Cardiac muscle cell (in vitro differentiated cells and primary cell): Measurements from ENCODE around the gene DPY19L2. TPM values are rescaled to one million over a fixed set of nuclear protein-coding genes. Genes with fewer than 3 reads are reported as not detected.
"Not testable (repeated sequence)": the region's sequence is repeated elsewhere in the genome, so short reads cannot be mapped to it uniquely, and the experiment has no call there.

Experiments used
- DNase-seq, 2 donors: peaks; one replicate each; pipeline versions ENCODE4 v3.0.0 to v3.0.0-alpha.2; 2010 to 2017; ENCODE audit warnings: low read depth in 1 of 2, low spot score in 1 of 2
- H3K27ac ChIP-seq: fragments of 200-600 bp; sonication (generic); 2 replicates; pipeline ENCODE4 v1.5.1; 2016
- H3K27me3 ChIP-seq: fragments of 200-600 bp; sonication (generic); 2 replicates; pipeline ENCODE4 v1.6.0; 2016; ENCODE audit warnings: control low read depth
- H3K36me3 ChIP-seq: fragments of 200-600 bp; sonication (generic); 2 replicates; pipeline ENCODE4 v1.5.1; 2016; ENCODE audit warnings: control low read depth
- H3K4me1 ChIP-seq: fragments of 200-600 bp; sonication (generic); 2 replicates; pipeline ENCODE4 v1.8.1; 2017; ENCODE audit warnings: low read depth, mild to moderate bottlenecking, mixed run types
- H3K4me3 ChIP-seq: fragments of 200-600 bp; sonication (generic); 2 replicates; pipeline ENCODE4 v1.5.1; 2016; ENCODE audit warnings: mild to moderate bottlenecking
- H3K9me3 ChIP-seq: fragments of 200-600 bp; sonication (generic); 2 replicates; pipeline ENCODE4 v1.5.1; 2017; ENCODE audit warnings: low read depth, mild to moderate bottlenecking, control low read depth
- polyA plus RNA-seq: library from polyadenylated mRNA; unstranded; fragments of >200 nt; fragmentation: Nextera tagmentation; extraction: Ambion mirVana; gene quantifications from 2 replicates; pipeline ENCODE4 v1.2.1, GENCODE V29; 2016
- total RNA-seq: library from RNA; depleted of rRNA; stranded (reverse); fragments of >200 nt; gene quantifications from 2 replicates; pipeline ENCODE4 v1.2.3, GENCODE V29; 2016
- TF ChIP-seq, protein P1 (sequence below): IDR thresholded peaks from 2 replicates; pipeline ENCODE4 v1.5.1; 2012; ENCODE audit warnings: low read depth, mild to moderate bottlenecking, low read length

DPY19L2 gene
- total and polyA plus RNA-seq, 2 experiments from 2014 or later = 18.2 to 25.9 TPM

DNA sequence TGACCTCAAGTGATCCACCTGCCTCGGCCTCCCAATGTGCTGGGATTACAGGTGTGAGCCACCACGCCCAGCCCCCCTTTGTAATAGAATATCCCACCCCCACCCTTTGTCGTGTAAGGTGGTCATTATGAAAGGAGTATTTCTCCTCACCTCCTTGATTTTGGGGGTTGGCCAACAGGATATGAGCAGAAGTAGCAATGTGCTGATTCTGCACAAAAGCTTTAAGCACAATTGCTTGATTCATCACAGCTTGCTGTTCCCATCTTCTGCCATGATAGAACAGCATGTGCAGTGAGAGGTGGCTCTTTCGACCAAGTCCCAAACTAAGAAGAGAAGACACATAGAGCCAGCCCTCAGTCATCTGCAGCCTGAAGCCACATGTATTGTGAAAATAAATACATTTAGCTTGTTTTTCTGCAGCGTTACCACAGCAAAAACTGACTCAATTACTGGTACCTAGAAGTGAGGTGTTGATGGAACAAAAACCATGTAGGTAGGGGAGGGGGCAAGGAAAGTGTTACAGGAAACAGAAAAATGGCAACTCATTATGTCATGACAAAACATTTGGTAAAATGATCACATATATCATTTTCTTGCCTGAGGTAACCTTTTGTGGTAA is 122.9 kb downstream of the DPY19L2 start:
- not testable (repeated sequence) for DNase-seq, H3K27ac ChIP-seq, H3K9me3 ChIP-seq, H3K27me3 ChIP-seq, H3K36me3 ChIP-seq, H3K4me3 ChIP-seq
- peaks cover 14% of the 10 kb centered on the region for H3K4me1 ChIP-seq

DNA sequence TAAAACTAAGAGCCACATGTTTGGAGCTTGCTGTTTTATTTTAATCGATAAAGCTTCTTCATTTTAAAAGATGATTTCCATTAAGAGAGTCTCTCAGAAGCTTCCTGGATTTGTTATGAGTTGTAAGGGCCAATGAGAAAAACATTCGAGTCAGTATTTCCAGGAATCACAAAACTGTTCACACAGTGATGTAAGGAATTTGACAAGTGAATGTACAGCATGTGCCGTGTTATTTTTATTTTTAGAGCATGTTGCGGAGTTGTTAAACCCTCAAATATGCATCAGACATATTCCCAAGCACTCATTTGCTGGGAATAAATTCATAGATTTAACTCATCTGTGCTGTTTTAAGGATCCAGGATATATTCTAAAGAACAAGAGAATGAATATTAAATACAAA is 129.6 kb downstream of the DPY19L2 start:
- H3K27me3 ChIP-seq, DNase-seq, H3K4me1 ChIP-seq, H3K27ac ChIP-seq, H3K4me3 ChIP-seq, H3K36me3 ChIP-seq, H3K9me3 ChIP-seq: not testable (repeated sequence)

DNA sequence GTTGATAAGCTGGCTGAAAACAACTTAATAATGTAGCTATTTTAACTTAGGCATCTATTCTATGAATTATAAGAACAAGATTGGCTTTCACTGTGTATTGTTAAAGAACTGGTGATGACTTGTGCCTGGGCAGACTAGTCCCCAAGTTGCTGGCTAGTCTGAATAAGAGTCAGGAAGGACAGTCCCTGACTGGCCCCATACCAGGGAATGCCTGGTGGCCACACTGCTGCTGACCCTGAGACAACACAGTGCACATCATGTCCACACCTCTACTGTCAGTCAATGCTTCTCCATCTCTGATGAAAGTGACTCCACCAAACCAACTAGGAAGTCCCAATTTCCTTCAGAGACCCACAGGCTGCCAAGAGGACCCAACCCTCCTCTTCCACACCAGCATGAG is 130.5 kb downstream of the DPY19L2 start:
- not testable (repeated sequence) for DNase-seq, H3K27me3 ChIP-seq, H3K4me3 ChIP-seq, H3K27ac ChIP-seq, H3K36me3 ChIP-seq, H3K9me3 ChIP-seq, H3K4me1 ChIP-seq

DNA sequence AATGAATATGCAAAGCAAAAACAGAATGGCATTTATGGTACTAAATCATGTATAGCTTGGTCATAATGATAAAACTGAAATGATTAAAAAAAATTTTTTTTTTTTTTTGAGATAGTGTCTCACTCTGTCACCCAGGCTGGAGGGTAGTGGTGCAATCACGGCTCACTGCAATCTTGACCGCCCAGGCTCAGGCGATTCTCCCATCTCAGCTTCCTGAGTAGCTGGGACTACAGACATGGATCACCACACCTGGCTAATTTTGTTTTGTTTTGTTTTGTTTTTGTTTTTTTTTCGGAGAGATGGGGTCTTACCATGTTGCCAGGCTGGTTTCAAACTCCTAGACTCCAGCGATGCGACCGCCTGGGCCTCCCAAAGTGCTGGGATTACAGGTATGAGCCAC is 138.7 kb downstream of the DPY19L2 start:
- not testable (repeated sequence) for H3K27ac ChIP-seq, DNase-seq, H3K4me1 ChIP-seq, H3K4me3 ChIP-seq, H3K9me3 ChIP-seq, H3K27me3 ChIP-seq, H3K36me3 ChIP-seq

DNA sequence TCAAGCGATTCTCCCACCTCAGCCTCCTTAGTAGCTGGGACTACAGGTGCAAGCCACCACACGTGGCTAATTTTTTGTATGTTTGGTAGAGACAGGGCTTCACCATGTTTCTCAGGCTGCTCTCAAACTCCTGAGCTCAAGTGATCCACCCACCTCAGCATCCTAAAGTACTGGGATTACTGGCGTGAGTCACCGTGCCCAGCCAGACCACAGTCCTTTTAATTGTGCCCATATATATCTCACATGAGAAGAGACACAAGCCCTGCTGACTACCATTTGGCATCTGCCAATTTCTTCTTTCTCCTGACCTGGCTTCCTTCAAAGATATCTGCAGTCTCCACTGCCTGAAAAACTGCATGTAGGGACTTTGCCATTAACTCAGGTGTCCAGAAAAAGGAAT is 142.5 kb downstream of the DPY19L2 start:
- Histone ChIP-seq H3K27me3 (no peaks in the 10 kb centered on the region), H3K4me3 (no peak overlapping the region), H3K27ac (no peak overlapping the region), H3K9me3 (no peaks in the 10 kb centered on the region), H3K4me1 (no peaks in the 10 kb centered on the region), H3K36me3 (no peaks in the 10 kb centered on the region)
- TF ChIP-seq, protein P1, sequence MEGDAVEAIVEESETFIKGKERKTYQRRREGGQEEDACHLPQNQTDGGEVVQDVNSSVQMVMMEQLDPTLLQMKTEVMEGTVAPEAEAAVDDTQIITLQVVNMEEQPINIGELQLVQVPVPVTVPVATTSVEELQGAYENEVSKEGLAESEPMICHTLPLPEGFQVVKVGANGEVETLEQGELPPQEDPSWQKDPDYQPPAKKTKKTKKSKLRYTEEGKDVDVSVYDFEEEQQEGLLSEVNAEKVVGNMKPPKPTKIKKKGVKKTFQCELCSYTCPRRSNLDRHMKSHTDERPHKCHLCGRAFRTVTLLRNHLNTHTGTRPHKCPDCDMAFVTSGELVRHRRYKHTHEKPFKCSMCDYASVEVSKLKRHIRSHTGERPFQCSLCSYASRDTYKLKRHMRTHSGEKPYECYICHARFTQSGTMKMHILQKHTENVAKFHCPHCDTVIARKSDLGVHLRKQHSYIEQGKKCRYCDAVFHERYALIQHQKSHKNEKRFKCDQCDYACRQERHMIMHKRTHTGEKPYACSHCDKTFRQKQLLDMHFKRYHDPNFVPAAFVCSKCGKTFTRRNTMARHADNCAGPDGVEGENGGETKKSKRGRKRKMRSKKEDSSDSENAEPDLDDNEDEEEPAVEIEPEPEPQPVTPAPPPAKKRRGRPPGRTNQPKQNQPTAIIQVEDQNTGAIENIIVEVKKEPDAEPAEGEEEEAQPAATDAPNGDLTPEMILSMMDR = no peak
- no peak for DNase-seq

DNA sequence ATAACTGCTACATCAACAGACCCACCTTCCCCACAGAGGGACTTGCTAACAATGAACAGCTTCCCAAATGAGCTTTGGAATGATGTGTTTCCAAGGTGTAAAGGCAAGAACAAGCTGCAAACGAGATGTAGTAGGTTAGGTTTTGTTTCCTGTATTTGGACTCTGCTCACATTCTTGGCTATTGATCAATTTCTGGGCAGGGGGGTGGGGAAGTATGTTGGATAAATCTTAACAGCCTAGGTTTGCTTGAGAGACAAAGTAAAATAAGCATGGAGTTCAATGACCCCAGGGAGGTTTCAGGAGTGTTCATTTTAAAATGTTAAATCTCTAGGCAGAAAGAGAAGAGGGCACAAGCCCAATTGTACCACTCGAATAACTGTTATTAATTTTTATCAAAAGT is 146.6 kb downstream of the DPY19L2 start:
- no peak overlapping the region for H3K27ac ChIP-seq
- H3K4me1 ChIP-seq = no peaks in the 10 kb centered on the region
- H3K36me3 ChIP-seq = no peaks in the 10 kb centered on the region
- no peak overlapping the region for H3K4me3 ChIP-seq
- no peak for DNase-seq
- no peaks in the 10 kb centered on the region for H3K27me3 ChIP-seq
- H3K9me3 ChIP-seq = no peaks in the 10 kb centered on the region
- TF ChIP-seq, protein P1 = no peak

Other genes starting within 250 kb of the DPY19L2 start
- gene RXYLT1, start 111.4 kb upstream of the DPY19L2 start, total RNA-seq = 13.8 and 30.8 TPM in 2 replicates
- gene RXYLT1, start 111.4 kb upstream of the DPY19L2 start, polyA plus RNA-seq = 20.3 and 24.1 TPM in 2 replicates
- gene SRGAP1, start 176.2 kb upstream of the DPY19L2 start, total RNA-seq = 2.0 and 2.7 TPM in 2 replicates
- gene SRGAP1, start 176.2 kb upstream of the DPY19L2 start, polyA plus RNA-seq = 3.9 and 8.1 TPM in 2 replicates